SK-N-SH (cell line): Measurements from ENCODE around the gene PCIF1. TPM values are rescaled to one million over a fixed set of nuclear protein-coding genes. Genes with fewer than 3 reads are reported as not detected.
A peak's percentile ranks its signal among the peaks of the same experiment; 100 is the strongest.

Experiments used
- CTCF ChIA-PET: fragments of 300-600, 350-600 bp; formaldehyde crosslinking; extraction: SDS; loops from one replicate; lab custom pipeline; 2021; lab: Yijun Ruan, JAX
- POLR2A ChIA-PET: fragments of 350-600 bp; sonication (Branson Sonifier 250); formaldehyde crosslinking; extraction: SDS; loops from one replicate; lab custom pipeline; 2020; ENCODE audit warnings: antibody characterized with exemption, inconsistent platforms; lab: Yijun Ruan, JAX
- DNase-seq: peaks from one replicate; pipeline ENCODE4 v3.0.0; 2012
- H2AFZ ChIP-seq: fragments of 200-600 bp; sonication (generic); 2 replicates; pipeline ENCODE4 v1.8.1; 2016; ENCODE audit warnings: antibody characterized with exemption, mild to moderate bottlenecking, low read depth
- H3F3A ChIP-seq: fragments of 200-600 bp; sonication (generic); replicated peaks from 2 replicates; pipeline ENCODE3; 2016; ENCODE audit warnings: antibody characterized with exemption, mild to moderate bottlenecking; ENCODE audit not compliant: insufficient read depth
- H3K27ac ChIP-seq, 2 experiments: fragments of 200-500 bp in 1 of 2; fragments of 200-600 bp in 1 of 2; sonication (Bioruptor generic) in 1 of 2; sonication (generic), shearing (Covaris generic) in 1 of 2; 2 replicates each; pipeline versions ENCODE4 v1.5.1 to v1.6.1; 2014 to 2016; ENCODE audit warnings: low read depth in 2 of 2, inconsistent platforms in 1 of 2, low read length in 1 of 2, mild to moderate bottlenecking in 1 of 2, mixed read lengths in 1 of 2
- H3K27me3 ChIP-seq: fragments of 200-600 bp; sonication (generic), shearing (Covaris generic); 2 replicates; pipeline ENCODE4 v1.6.1; 2016; ENCODE audit warnings: mixed run types; ENCODE audit not compliant: insufficient read depth
- H3K36me3 ChIP-seq, 2 experiments: fragments of 200-500 bp in 1 of 2; fragments of 200-600 bp in 1 of 2; sonication (Bioruptor generic) in 1 of 2; sonication (generic) in 1 of 2; replicated peaks in 1 of 2; 2 replicates each; pipeline versions ENCODE3 to v1.5.1; 2014 to 2016; ENCODE audit warnings: low read length in 1 of 2, mild to moderate bottlenecking in 1 of 2; ENCODE audit not compliant: insufficient read depth in 2 of 2, control insufficient read depth in 1 of 2
- H3K4me1 ChIP-seq, 2 experiments: fragments of 200-500 bp in 1 of 2; fragments of 200-600 bp in 1 of 2; sonication (Bioruptor generic) in 1 of 2; sonication (generic), shearing (Covaris generic) in 1 of 2; 2 replicates each; pipeline versions ENCODE4 v1.5.1 to v1.6.1; 2014 to 2016; ENCODE audit warnings: low read depth in 1 of 2, low read length in 1 of 2, mixed run types in 1 of 2; ENCODE audit not compliant: insufficient read depth in 2 of 2, control insufficient read depth in 1 of 2
- H3K4me2 ChIP-seq: fragments of 200-600 bp; sonication (generic), shearing (Covaris generic); 2 replicates; pipeline ENCODE4 v1.6.1; 2017; ENCODE audit warnings: mixed run types
- H3K4me3 ChIP-seq, 2 experiments: fragments of 200-500 bp in 1 of 2; fragments of 200-600 bp in 1 of 2; sonication (Bioruptor generic) in 1 of 2; sonication (generic), shearing (Covaris generic) in 1 of 2; 2 replicates each; pipeline versions ENCODE4 v1.5.1 to v1.8.1; 2014 to 2016; ENCODE audit warnings: low read depth in 2 of 2, inconsistent platforms in 1 of 2, low read length in 1 of 2, mild to moderate bottlenecking in 1 of 2, mixed read lengths in 1 of 2, moderate library complexity in 1 of 2
- H3K79me2 ChIP-seq: fragments of 200-600 bp; sonication (generic); 2 replicates; pipeline ENCODE4 v1.8.1; 2017; ENCODE audit warnings: mild to moderate bottlenecking; ENCODE audit not compliant: insufficient read depth
- H3K9ac ChIP-seq: fragments of 200-600 bp; sonication (generic); 2 replicates; pipeline ENCODE4 v1.6.1; 2017; ENCODE audit warnings: mixed run types
- H3K9me2 ChIP-seq: fragments of 200-600 bp; sonication (generic); 2 replicates; pipeline ENCODE4 v1.6.1; 2017; ENCODE audit warnings: mixed run types
- H3K9me3 ChIP-seq: fragments of 200-600 bp; sonication (generic); 2 replicates; pipeline ENCODE4 v1.6.1; 2017; ENCODE audit warnings: mixed run types, mild to moderate bottlenecking, moderate library complexity
- H4K20me1 ChIP-seq: fragments of 200-600 bp; sonication (generic); 2 replicates; pipeline ENCODE4 v1.6.1; 2017; ENCODE audit warnings: mild to moderate bottlenecking, mixed run types; ENCODE audit not compliant: insufficient read depth
- ELF1 ChIP-seq: IDR thresholded peaks from 2 replicates; pipeline ENCODE4 v1.4.0; 2012
- EP300 ChIP-seq, 2 experiments: IDR thresholded peaks; 2 replicates each; pipeline versions ENCODE4 v1.4.0 to v1.6.1; 2012; ENCODE audit warnings: borderline replicate concordance in 1 of 2, low read depth in 1 of 2, low read length in 1 of 2
- EZH2phosphoT487 ChIP-seq: fragments of 200-600 bp; sonication (generic); IDR thresholded peaks from 2 replicates; pipeline ENCODE4 v1.6.1; 2017; ENCODE audit warnings: low read depth, mixed run types, mild to moderate bottlenecking, antibody characterized with exemption, moderate library complexity, borderline replicate concordance
- GABPA ChIP-seq: IDR thresholded peaks from 2 replicates; pipeline ENCODE4 v1.4.0; 2012; ENCODE audit warnings: low read depth, mild to moderate bottlenecking
- GATA2 ChIP-seq: sonication (generic); formaldehyde crosslinking; IDR thresholded peaks from 2 replicates; pipeline ENCODE4 v1.5.0; 2020; ENCODE audit warnings: mild to moderate bottlenecking, missing genetic modification reagents
- MAX ChIP-seq: IDR thresholded peaks from 2 replicates; pipeline ENCODE4 v1.4.0; 2012; ENCODE audit warnings: low read depth
- MXI1 ChIP-seq: IDR thresholded peaks from 2 replicates; pipeline ENCODE4 v1.6.1; 2012; ENCODE audit warnings: mild to moderate bottlenecking, low read depth, low read length, improper control_type of control experiment
- PBX3 ChIP-seq: IDR thresholded peaks from 2 replicates; pipeline ENCODE4; 2012
- POLR2AphosphoS5 ChIP-seq: IDR thresholded peaks from 2 replicates; pipeline ENCODE4 v1.6.1; 2012; ENCODE audit warnings: low read depth, low read length
- RCOR1 ChIP-seq: fragments of 150-350 bp; IDR thresholded peaks from 2 replicates; pipeline ENCODE4 v1.6.1; 2017; ENCODE audit warnings: antibody characterized with exemption, low read length
- REST ChIP-seq: IDR thresholded peaks from 2 replicates; pipeline ENCODE4 v1.6.1; 2012; ENCODE audit warnings: mild to moderate bottlenecking, low read depth, low read length, moderate library complexity
- RFX5 ChIP-seq: IDR thresholded peaks from 2 replicates; pipeline ENCODE4 v1.6.1; 2012; ENCODE audit warnings: mild to moderate bottlenecking, improper control_type of control experiment, low read length
- USF1 ChIP-seq: IDR thresholded peaks from 2 replicates; pipeline ENCODE4 v1.4.0; 2012; ENCODE audit warnings: low read depth, borderline replicate concordance
- USF2 ChIP-seq: fragments of 150-350 bp; IDR thresholded peaks from 2 replicates; pipeline ENCODE4 v1.6.1; 2017; ENCODE audit warnings: antibody characterized with exemption, low read length, low read depth, borderline replicate concordance
- ZBTB33 ChIP-seq: IDR thresholded peaks from 2 replicates; pipeline ENCODE4 v1.4.0; 2012; ENCODE audit warnings: low read depth, borderline replicate concordance
- WGBS: methylation state at CpG from one replicate; pipeline ENCODE4 v1.1.6; 2017; ENCODE audit warnings: low lambda C conversion rate; 5-methylcytosine and 5-hydroxymethylcytosine counted together
- polyA plus RNA-seq, 3 experiments: library from polyadenylated mRNA; depleted of rRNA; stranded (reverse); fragments of >200 nt; gene quantifications; 2 replicates each; pipeline ENCODE4 v1.2.3, GENCODE V29; 2012

The PCIF1 gene
- polyA plus RNA-seq, 1 of the 3 experiments (the other 2 are of a cell fraction), result 23.1 TPM

GRCh38 chr20:45970646-45971424 lies 36.4 kb downstream of the PCIF1 start (continued):
- TF ChIP-seq ZBTB33, result no peak
- TF ChIP-seq ELF1, result no peak
- no peak for TF ChIP-seq USF2

GRCh38 chr20:45971425-45971674 lies 36.9 kb downstream of the PCIF1 start:
- H3K27ac ChIP-seq, result peak overlapping the region; percentile 99 to 100
- no peaks in the 10 kb centered on the region for H4K20me1 ChIP-seq
- POLR2A ChIA-PET, result interaction anchor here (1.0 to 2.3 kb wide), 5 partner anchors 12 to 81 kb away, joined by 3 to 18 read pairs (median 4); partner anchors contain the start of gene PCIF1
- no peaks in the 10 kb centered on the region for H3K9me2 ChIP-seq
- peaks cover 32% of the 10 kb centered on the region for H3K79me2 ChIP-seq
- H3K36me3 ChIP-seq, result peaks cover 16 to 20% of the 10 kb centered on the region in 2 experiments
- H3K4me2 ChIP-seq, result peak overlapping the region; percentile 97
- 0% methylated on average over 6 of the region's 14 CpGs for WGBS
- CTCF ChIA-PET, result interaction anchor here (0.7 to 8.7 kb wide), 13 partner anchors 8 to 467 kb away, joined by 3 to 60 read pairs (median 11); partner anchors contain the start of genes CTSA, NEURL2 and PCIF1
- no peaks in the 10 kb centered on the region for H3K9me3 ChIP-seq
- H2AFZ ChIP-seq, result peak overlapping the region; percentile 77
- TF ChIP-seq MXI1 (0 out of 2 replicates have a peak, but pooled peaks have one; percentile 31), MAX (peak; percentile 11; the same call in 1 of the 2 replicates), POLR2AphosphoS5 (no peak), ELF1 (no peak), GABPA (no peak), EZH2phosphoT487 (no peak), EP300 (IDR thresholded peaks at IDR 0.05; ENCODE audit: borderline replicate concordance in 1 of 2, low read depth in 1 of 2, low read length in 1 of 2) (no peak), RFX5 (no peak), RCOR1 (peak; percentile 94), USF1 (no peak), ZBTB33 (no peak), PBX3 (no peak), REST (no peak; the same call in 1 of the 2 replicates), GATA2 (CRISPR knock-in tag) (no peak)
- H3F3A ChIP-seq, result peaks cover 12% of the 10 kb centered on the region
- no peak for DNase-seq
- no peaks in the 10 kb centered on the region for H3K27me3 ChIP-seq
- H3K4me1 ChIP-seq, result peaks cover 9 to 16% of the 10 kb centered on the region in 2 experiments; a peak in 2 of 4 replicates
- peak overlapping the region; percentile 100 for H3K9ac ChIP-seq
- peak overlapping the region; percentile 74 to 89 for H3K4me3 ChIP-seq
